ENCODE data around the gene DUSP28. TPM values are rescaled to one million over a fixed set of nuclear protein-coding genes. Genes with fewer than 3 reads are reported as not detected.
"Not testable (repeated sequence)": the region's sequence is repeated elsewhere in the genome, so short reads cannot be mapped to it uniquely, and the experiment has no call there.

The DUSP28 gene
- polyA plus RNA-seq, 3 donors from 2014 or later = 13.7 to 27.4 (median 27.4) TPM

GRCh38 chr2:240520974-240521350 lies 39.2 kb upstream of the DUSP28 start:
- peaks cover 0 to 3% (median under 1%) of the 10 kb centered on the region in 6 donors for H3K9me3 Mint-ChIP-seq
- peaks cover 10 to 54% (median 45%) of the 10 kb centered on the region in 3 donors for H3K36me3 Mint-ChIP-seq
- H3K27ac Mint-ChIP-seq = no peak overlapping the region
- H3K4me3 Mint-ChIP-seq = no peak overlapping the region
- no peak for DNase-seq
- peaks cover 2 to 3% (median 2%) of the 10 kb centered on the region in 3 donors for H3K27me3 Mint-ChIP-seq (ENCODE audit: low read depth in 3 of 3)
- peaks cover 10 to 24% of the 10 kb centered on the region in 2 donors for H3K4me1 Mint-ChIP-seq

GRCh38 chr2:240521885-240522284 lies 38.3 kb upstream of the DUSP28 start:
- Mint-ChIP-seq H3K4me1 (peaks cover 10 to 24% of the 10 kb centered on the region in 2 donors), H3K36me3 (peaks cover 13 to 59% (median 51%) of the 10 kb centered on the region in 3 donors)
- H3K4me3 Mint-ChIP-seq; H3K9me3 Mint-ChIP-seq; H3K27me3 Mint-ChIP-seq (ENCODE audit: low read depth in 3 of 3); H3K27ac Mint-ChIP-seq: not testable (repeated sequence)
- DNase-seq = peak in 1 of 3 donors; percentile 3

DNA sequence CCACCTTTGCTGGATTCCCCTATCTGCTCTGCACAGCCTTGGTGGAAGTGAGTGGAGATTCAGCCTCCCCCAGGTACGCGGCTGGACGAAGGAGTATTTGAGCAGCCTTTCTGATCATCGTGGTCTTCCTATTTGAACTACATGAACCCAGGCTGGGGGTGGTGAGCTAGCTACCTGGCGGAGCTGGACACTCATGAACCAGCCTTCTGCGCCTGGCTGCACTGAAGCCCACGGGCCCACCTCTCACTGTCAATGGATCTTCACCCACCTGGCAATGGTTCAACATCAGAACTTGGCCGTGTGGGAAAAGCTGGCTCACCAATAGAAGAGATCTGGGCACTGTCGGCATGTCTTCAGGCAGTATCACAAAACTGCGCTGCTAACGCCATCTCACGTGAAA lies 37.8 kb upstream of the DUSP28 start:
- no peak for DNase-seq
- H3K27me3 Mint-ChIP-seq (ENCODE audit: low read depth in 3 of 3) = peaks cover 2% of the 10 kb centered on the region in 3 donors
- H3K4me3 Mint-ChIP-seq = no peak overlapping the region
- H3K4me1 Mint-ChIP-seq = peaks cover 10 to 24% of the 10 kb centered on the region in 2 donors
- H3K27ac Mint-ChIP-seq = no peak overlapping the region
- peaks cover 0 to 3% (median 1%) of the 10 kb centered on the region in 6 donors for H3K9me3 Mint-ChIP-seq
- peaks cover 18 to 65% (median 56%) of the 10 kb centered on the region in 3 donors for H3K36me3 Mint-ChIP-seq

GRCh38 chr2:240523451-240524281 lies 36.5 kb upstream of the DUSP28 start:
- DNase-seq = no peak
- H3K9me3 Mint-ChIP-seq = peaks cover 0 to 3% (median 1%) of the 10 kb centered on the region in 6 donors
- H3K27ac Mint-ChIP-seq = no peak overlapping the region
- no peak overlapping the region for H3K4me3 Mint-ChIP-seq
- peaks cover 2% of the 10 kb centered on the region in 3 donors for H3K27me3 Mint-ChIP-seq (ENCODE audit: low read depth in 3 of 3)
- peaks cover 10 to 23% of the 10 kb centered on the region in 2 donors for H3K4me1 Mint-ChIP-seq
- peaks cover 21 to 65% (median 63%) of the 10 kb centered on the region in 3 donors for H3K36me3 Mint-ChIP-seq

DNA sequence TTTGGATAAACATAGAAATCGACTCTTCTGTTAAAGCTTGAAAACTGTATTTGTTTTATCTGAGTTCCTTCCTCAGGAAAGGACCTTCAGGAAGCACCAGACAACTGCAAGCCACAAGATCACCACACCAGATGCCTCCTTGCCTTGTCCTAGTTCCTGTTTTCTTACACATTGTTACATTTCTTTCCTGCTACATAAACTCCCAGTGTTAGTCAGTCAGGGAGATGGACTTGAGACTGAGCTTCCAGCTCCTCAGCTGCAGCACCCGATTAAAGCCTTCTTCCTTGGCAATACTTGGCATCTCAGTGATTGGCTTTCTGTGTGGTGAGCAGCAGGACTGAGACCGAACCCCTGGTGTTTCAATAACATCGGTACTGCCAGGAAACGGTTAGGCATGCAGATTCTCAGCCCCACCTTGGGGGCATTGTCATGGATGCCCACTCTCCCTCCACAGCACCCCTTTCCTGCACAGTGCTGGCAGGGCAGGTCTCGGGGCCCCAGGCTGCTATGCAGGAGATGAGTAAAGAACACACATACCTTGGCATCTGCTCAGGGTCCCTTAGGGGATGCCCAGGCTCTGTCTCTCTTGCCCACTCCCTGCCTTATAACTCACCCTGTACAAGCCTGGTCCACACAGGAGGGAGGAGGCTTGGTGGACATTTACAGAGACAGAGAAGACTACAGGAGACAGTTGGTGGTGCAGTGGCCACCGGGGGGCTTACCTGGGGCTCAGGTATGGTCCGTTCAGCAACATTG lies 35.0 kb upstream of the DUSP28 start:
- Mint-ChIP-seq H3K4me1 (peaks cover 9 to 20% of the 10 kb centered on the region in 2 donors), H3K27ac (peak overlapping the region in 2 of 6 donors; percentile 30 to 53), H3K36me3 (peaks cover 21 to 67% (median 66%) of the 10 kb centered on the region in 3 donors), H3K4me3 (no peak overlapping the region), H3K27me3 (ENCODE audit: low read depth in 3 of 3) (peaks cover 0 to 2% (median 2%) of the 10 kb centered on the region in 3 donors), H3K9me3 (peaks cover 0 to 5% (median 1%) of the 10 kb centered on the region in 6 donors)
- no peak for DNase-seq

- Mint-ChIP-seq H3K9me3 (peaks cover 0 to 7% (median 1%) of the 10 kb centered on the region in 6 donors), H3K36me3 (peaks cover 21 to 68% (median 66%) of the 10 kb centered on the region in 3 donors), H3K4me3 (no peak overlapping the region), H3K27me3 (ENCODE audit: low read depth in 3 of 3) (peaks cover 0 to 2% (median 0%) of the 10 kb centered on the region in 3 donors), H3K4me1 (peaks cover 5 to 15% of the 10 kb centered on the region in 2 donors), H3K27ac (peak overlapping the region in 1 of 6 donors; percentile 53)
- no peak for DNase-seq
These were observed 34.4 kb upstream of the DUSP28 start for GRCh38 chr2:240525802-240526201.

DNA sequence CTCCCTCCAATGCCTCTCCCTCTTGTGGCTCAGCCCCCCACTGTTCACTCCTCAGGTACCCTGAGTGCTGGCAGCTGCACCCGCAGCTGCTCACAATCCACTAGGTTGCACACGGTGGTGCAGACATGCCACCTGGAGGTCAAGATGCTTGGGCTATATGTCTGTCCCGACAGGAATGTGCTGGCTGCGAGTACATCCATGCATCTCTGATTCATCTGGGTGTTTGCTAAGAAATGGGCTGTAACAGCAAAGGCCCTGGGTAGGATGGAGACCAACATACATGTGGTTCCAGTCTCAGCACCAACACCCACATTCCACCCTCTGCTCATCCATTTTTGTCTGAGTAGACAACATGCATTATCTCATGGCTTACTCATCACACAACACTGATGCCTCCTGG lies 33.6 kb upstream of the DUSP28 start:
- Mint-ChIP-seq H3K9me3 (peaks cover 1 to 14% (median 7%) of the 10 kb centered on the region in 6 donors), H3K36me3 (peaks cover 28 to 74% (median 72%) of the 10 kb centered on the region in 3 donors), H3K27me3 (ENCODE audit: low read depth in 3 of 3) (peaks cover 0 to 2% (median 0%) of the 10 kb centered on the region in 3 donors), H3K4me1 (peaks cover 5 to 12% of the 10 kb centered on the region in 2 donors), H3K4me3 (no peak overlapping the region), H3K27ac (no peak overlapping the region)
- DNase-seq = no peak

DNA sequence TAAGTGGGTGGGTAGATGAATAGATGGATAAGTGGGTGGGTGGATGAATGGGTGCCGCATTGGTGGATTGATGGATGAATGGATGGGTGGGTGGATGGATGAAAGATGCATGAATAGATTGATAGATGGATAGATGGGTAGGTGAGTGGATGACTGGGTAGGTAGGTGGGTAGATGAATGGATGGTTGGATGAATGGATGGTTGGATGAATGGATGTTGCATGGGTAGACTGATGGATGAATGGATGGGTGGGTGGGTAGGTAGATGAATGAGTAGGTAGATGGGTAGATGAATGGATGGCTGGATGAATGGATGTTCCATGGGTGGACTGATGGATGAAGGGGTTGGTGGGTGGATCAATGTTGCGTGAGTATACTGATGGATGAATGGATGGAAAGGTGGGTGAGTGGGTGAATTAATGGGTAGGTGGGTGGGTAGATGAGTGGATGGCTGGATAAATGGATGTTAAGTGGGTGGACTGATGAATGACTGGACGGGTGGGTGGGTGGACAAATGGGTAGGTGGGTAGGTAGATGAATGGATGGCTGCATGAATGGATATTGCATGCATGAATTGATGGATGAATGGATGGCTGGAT lies 32.9 kb upstream of the DUSP28 start:
- Mint-ChIP-seq H3K4me1 (peaks cover 5 to 8% of the 10 kb centered on the region in 2 donors), H3K9me3 (peaks cover 1 to 21% (median 14%) of the 10 kb centered on the region in 6 donors), H3K27me3 (ENCODE audit: low read depth in 3 of 3) (peaks cover 0 to 2% (median 0%) of the 10 kb centered on the region in 3 donors), H3K36me3 (peaks cover 35 to 75% (median 72%) of the 10 kb centered on the region in 3 donors), H3K4me3 (no peak overlapping the region), H3K27ac (no peak overlapping the region)
- DNase-seq = no peak

DNA sequence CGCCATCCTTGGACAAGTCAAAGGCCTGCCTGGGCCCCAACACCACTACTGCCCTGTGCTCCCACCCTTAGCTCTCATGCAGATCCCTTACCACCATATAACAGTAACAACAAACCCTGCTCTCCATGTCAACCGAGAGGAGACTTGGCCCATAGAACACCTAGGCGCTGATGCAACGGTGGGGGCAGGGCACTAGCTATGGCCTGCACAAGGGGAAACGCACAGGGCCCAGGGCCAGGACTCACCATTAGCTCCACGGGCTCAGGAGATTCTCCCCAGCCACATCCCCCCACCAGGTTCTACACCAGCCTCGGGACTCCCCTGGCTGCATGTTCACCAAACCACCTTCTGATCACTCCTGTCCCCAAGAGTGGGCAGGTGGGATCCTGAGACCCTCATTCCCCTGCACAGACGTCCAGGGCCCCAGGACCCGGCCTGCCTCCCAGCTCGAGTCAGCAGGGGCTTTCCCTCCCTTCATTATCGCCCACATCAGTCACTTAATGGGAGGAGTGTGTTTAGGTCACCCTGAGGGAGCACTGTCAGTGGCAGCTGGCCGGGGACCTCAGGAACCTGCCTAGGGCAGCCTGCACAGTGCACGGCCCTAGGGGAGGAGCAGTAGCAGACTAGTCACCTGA lies 31.6 kb upstream of the DUSP28 start:
- peaks cover 37 to 75% (median 66%) of the 10 kb centered on the region in 3 donors for H3K36me3 Mint-ChIP-seq

GRCh38 chr2:240529344-240529999 lies 30.7 kb upstream of the DUSP28 start:
- peaks cover 0 to 2% (median 0%) of the 10 kb centered on the region in 3 donors for H3K27me3 Mint-ChIP-seq (ENCODE audit: low read depth in 3 of 3)
- H3K36me3 Mint-ChIP-seq = peaks cover 43 to 76% (median 65%) of the 10 kb centered on the region in 3 donors
- no peak overlapping the region for H3K27ac Mint-ChIP-seq
- H3K4me1 Mint-ChIP-seq = peaks cover 0 to 3% of the 10 kb centered on the region in 2 donors
- H3K9me3 Mint-ChIP-seq = peaks cover 1 to 26% (median 18%) of the 10 kb centered on the region in 6 donors
- no peak for DNase-seq
- no peak overlapping the region for H3K4me3 Mint-ChIP-seq

More for the DNA sequence above, 31.6 kb upstream of the DUSP28 start:
- Mint-ChIP-seq H3K4me3 (no peak overlapping the region), H3K27me3 (ENCODE audit: low read depth in 3 of 3) (peaks cover 0 to 2% (median 0%) of the 10 kb centered on the region in 3 donors), H3K9me3 (peaks cover 1 to 26% (median 20%) of the 10 kb centered on the region in 6 donors), H3K4me1 (peaks cover 0 to 3% of the 10 kb centered on the region in 2 donors), H3K27ac (peak overlapping the region in 1 of 6 donors; percentile 7)
- no peak for DNase-seq

DNA sequence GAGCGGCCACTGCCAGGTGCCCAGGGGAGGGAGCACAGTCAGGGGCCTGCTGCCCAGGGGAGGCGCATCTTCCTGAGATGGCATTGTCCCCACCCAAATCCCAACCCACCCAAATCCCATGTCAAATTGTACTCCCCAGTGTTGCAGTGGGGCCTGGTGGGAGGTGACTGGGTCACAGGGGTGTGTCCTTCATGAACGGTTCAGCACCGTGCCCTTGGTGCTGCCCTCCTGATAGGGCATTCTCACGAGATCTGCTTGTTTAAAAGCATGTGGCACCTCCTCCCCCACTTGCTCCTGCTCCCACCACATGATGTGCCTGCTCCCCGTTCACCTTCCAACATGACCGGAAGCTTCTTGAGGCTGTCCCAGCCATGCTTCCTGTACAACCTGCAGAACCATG lies 30.0 kb upstream of the DUSP28 start:
- Mint-ChIP-seq H3K36me3 (peaks cover 40 to 71% (median 59%) of the 10 kb centered on the region in 3 donors), H3K27ac (no peak overlapping the region), H3K9me3 (peaks cover 1 to 24% (median 18%) of the 10 kb centered on the region in 6 donors), H3K4me3 (no peak overlapping the region), H3K27me3 (ENCODE audit: low read depth in 3 of 3) (peaks cover 0 to 2% (median 0%) of the 10 kb centered on the region in 3 donors), H3K4me1 (peaks cover 2 to 4% of the 10 kb centered on the region in 2 donors)
- no peak for DNase-seq

DNA sequence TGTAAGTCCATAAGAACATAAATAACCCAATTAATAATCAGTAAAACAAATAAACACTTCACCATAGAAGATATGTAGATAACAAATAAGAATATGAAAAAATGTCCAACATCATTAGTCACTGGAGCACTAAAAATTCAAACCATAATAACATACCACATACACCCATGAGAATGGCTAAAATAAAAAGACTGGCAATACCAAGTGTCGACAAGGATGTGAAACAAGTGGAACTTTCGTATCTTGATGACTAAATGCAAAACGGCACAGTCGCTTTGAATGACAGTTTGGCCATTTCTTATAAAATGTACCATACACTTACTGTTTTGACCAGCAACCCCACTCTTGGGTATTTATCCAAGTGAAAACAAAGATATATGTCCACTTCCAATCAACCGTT lies 29.1 kb upstream of the DUSP28 start:
- no peak overlapping the region for H3K4me3 Mint-ChIP-seq
- no peaks in the 10 kb centered on the region for H3K27me3 Mint-ChIP-seq (ENCODE audit: low read depth in 3 of 3)
- H3K36me3 Mint-ChIP-seq = peaks cover 40 to 66% (median 58%) of the 10 kb centered on the region in 3 donors
- DNase-seq = no peak
- H3K9me3 Mint-ChIP-seq = peaks cover 1 to 24% (median 18%) of the 10 kb centered on the region in 6 donors
- peaks cover 2 to 11% of the 10 kb centered on the region in 2 donors for H3K4me1 Mint-ChIP-seq
- no peak overlapping the region for H3K27ac Mint-ChIP-seq

All from immature natural killer cell (primary cell).